Measurements from ENCODE around the gene CIAO3.
A peak's percentile ranks its signal among the peaks of the same experiment; 100 is the strongest.

DNA sequence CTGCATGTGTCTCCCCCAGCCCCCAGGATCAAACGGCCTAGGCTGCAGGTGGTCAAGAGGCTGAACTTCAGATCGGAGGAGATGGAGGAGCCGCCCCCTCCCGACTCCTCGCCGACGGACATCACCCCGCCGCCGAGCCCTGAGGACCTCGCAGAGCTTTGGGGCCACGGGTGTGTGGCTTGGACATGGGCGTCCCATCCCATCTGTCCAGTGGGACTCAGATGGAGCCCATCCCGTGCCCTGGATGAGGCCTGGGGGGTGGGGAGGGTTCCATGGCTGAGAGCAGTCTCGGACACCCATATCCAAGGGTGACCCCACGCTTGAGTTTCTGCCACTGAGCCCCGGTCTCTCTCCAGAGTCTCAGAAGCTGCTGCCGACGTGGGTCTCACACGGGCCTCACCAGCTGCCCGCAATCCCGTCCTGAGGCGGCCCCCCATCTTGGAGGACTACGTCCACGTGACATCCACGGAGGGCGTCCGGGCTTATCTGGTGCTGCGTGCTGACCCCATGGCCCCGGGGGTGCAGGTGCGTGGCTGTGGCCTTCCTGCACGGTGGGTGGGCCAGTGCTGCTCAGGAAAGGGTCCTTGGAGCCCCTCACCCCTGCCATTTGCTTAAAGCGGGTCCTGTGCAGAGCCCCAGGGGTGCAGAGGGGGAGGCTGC is 48.5 kb upstream of the CIAO3 start:
- TF ChIP-seq, protein P1, sequence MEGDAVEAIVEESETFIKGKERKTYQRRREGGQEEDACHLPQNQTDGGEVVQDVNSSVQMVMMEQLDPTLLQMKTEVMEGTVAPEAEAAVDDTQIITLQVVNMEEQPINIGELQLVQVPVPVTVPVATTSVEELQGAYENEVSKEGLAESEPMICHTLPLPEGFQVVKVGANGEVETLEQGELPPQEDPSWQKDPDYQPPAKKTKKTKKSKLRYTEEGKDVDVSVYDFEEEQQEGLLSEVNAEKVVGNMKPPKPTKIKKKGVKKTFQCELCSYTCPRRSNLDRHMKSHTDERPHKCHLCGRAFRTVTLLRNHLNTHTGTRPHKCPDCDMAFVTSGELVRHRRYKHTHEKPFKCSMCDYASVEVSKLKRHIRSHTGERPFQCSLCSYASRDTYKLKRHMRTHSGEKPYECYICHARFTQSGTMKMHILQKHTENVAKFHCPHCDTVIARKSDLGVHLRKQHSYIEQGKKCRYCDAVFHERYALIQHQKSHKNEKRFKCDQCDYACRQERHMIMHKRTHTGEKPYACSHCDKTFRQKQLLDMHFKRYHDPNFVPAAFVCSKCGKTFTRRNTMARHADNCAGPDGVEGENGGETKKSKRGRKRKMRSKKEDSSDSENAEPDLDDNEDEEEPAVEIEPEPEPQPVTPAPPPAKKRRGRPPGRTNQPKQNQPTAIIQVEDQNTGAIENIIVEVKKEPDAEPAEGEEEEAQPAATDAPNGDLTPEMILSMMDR (tag by site-specific recombination; IDR thresholded peaks at IDR 0.05) = no peak
- no peak for TF ChIP-seq ZNF175 (tag by site-specific recombination; IDR thresholded peaks at IDR 0.05)
- TF ChIP-seq SETDB1 (IDR thresholded peaks at IDR 0.05; ENCODE audit: insufficient read length, low read length) = no peak
- TF ChIP-seq ZNF654 (tag by site-specific recombination; IDR thresholded peaks at IDR 0.05; ENCODE audit: low read depth) = no peak
- TF ChIP-seq REST (tag by site-specific recombination; IDR thresholded peaks at IDR 0.05) = 0 out of 2 replicates have a peak, but pooled peaks have one; percentile 31
- TF ChIP-seq ZNF404 (tag by site-specific recombination; IDR thresholded peaks at IDR 0.05) = no peak
- TF ChIP-seq, protein P2, sequence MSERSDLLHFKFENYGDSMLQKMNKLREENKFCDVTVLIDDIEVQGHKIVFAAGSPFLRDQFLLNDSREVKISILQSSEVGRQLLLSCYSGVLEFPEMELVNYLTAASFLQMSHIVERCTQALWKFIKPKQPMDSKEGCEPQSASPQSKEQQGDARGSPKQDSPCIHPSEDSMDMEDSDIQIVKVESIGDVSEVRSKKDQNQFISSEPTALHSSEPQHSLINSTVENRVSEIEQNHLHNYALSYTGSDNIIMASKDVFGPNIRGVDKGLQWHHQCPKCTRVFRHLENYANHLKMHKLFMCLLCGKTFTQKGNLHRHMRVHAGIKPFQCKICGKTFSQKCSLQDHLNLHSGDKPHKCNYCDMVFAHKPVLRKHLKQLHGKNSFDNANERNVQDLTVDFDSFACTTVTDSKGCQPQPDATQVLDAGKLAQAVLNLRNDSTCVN (tag by site-specific recombination; optimal IDR thresholded peaks at IDR 0.05) = no peak
- TF ChIP-seq, protein P3, sequence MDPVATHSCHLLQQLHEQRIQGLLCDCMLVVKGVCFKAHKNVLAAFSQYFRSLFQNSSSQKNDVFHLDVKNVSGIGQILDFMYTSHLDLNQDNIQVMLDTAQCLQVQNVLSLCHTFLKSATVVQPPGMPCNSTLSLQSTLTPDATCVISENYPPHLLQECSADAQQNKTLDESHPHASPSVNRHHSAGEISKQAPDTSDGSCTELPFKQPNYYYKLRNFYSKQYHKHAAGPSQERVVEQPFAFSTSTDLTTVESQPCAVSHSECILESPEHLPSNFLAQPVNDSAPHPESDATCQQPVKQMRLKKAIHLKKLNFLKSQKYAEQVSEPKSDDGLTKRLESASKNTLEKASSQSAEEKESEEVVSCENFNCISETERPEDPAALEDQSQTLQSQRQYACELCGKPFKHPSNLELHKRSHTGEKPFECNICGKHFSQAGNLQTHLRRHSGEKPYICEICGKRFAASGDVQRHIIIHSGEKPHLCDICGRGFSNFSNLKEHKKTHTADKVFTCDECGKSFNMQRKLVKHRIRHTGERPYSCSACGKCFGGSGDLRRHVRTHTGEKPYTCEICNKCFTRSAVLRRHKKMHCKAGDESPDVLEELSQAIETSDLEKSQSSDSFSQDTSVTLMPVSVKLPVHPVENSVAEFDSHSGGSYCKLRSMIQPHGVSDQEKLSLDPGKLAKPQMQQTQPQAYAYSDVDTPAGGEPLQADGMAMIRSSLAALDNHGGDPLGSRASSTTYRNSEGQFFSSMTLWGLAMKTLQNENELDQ (tag by site-specific recombination; IDR thresholded peaks at IDR 0.05; ENCODE audit: low read depth) = no peak
- no peak for TF ChIP-seq ZSCAN30 (tag by site-specific recombination; IDR thresholded peaks at IDR 0.05)
